GM23338 (cell line): ENCODE measurements around the gene GAPT. TPM values are rescaled to one million over a fixed set of nuclear protein-coding genes. Genes with fewer than 3 reads are reported as not detected.

Source experiments
- ATAC-seq: fragments of 200-7000 bp; cut with Tn5 transposase; 3 replicates; pipeline ENCODE4 v1.9.1; 2020
- DNase-seq: peaks from one replicate; pipeline ENCODE4 v3.0.0-alpha.2; 2015; ENCODE audit warnings: low spot score
- H2AFZ ChIP-seq: fragments of 200-600 bp; sonication (generic); 2 replicates; pipeline ENCODE4 v1.8.0; 2016; ENCODE audit warnings: antibody characterized with exemption, mild to moderate bottlenecking, moderate library complexity
- H3F3A ChIP-seq: fragments of 200-600 bp; sonication (generic); replicated peaks from 2 replicates; pipeline ENCODE4 v1.8.0; 2017; ENCODE audit warnings: antibody characterized with exemption, mixed run types, low read depth
- H3K27ac ChIP-seq: fragments of 200-600 bp; sonication (generic); 2 replicates; pipeline ENCODE4 v1.6.1; 2016; ENCODE audit warnings: low read depth
- H3K27me3 ChIP-seq: fragments of 200-600 bp; sonication (generic); 2 replicates; pipeline ENCODE4 v1.8.0; 2016; ENCODE audit warnings: mild to moderate bottlenecking, mixed run types, moderate library complexity; ENCODE audit not compliant: insufficient read depth
- H3K36me3 ChIP-seq: fragments of 200-600 bp; sonication (generic); 2 replicates; pipeline ENCODE4 v1.8.0; 2016; ENCODE audit warnings: mild to moderate bottlenecking; ENCODE audit not compliant: insufficient read depth
- H3K4me1 ChIP-seq: fragments of 200-600 bp; sonication (generic); 2 replicates; pipeline ENCODE4 v1.8.0; 2016; ENCODE audit warnings: mild to moderate bottlenecking, moderate library complexity; ENCODE audit not compliant: insufficient read depth
- H3K4me2 ChIP-seq: fragments of 200-600 bp; sonication (generic); 2 replicates; pipeline ENCODE4 v1.7.1; 2017; ENCODE audit warnings: mixed run types
- H3K4me3 ChIP-seq: fragments of 200-600 bp; sonication (generic); 2 replicates; pipeline ENCODE4 v1.6.1; 2016; ENCODE audit warnings: mixed run types
- H3K79me2 ChIP-seq: fragments of 200-600 bp; sonication (generic); replicated peaks from 2 replicates; pipeline ENCODE4 v1.8.0; 2017; ENCODE audit warnings: mild to moderate bottlenecking; ENCODE audit not compliant: insufficient read depth
- H3K9me2 ChIP-seq: fragments of 200-600 bp; sonication (generic); 2 replicates; pipeline ENCODE4 v1.8.0; 2017; ENCODE audit not compliant: insufficient read depth
- H4K20me1 ChIP-seq: fragments of 200-600 bp; sonication (generic); replicated peaks from 2 replicates; pipeline ENCODE4 v1.8.0; 2017; ENCODE audit warnings: mild to moderate bottlenecking; ENCODE audit not compliant: insufficient read depth
- H3K27ac Mint-ChIP-seq: 2 replicates; pipeline ENCODE4 v1.8.0; 2020; ENCODE audit warnings: inconsistent platforms, mild to moderate bottlenecking, moderate library complexity, mixed read lengths
- H3K27me3 Mint-ChIP-seq: 3 replicates; pipeline ENCODE4 v1.8.0; 2022; ENCODE audit warnings: low read depth, mild to moderate bottlenecking, moderate library complexity, mixed read lengths, inconsistent platforms; ENCODE audit not compliant: insufficient read depth, poor library complexity
- H3K36me3 Mint-ChIP-seq: 3 replicates; pipeline ENCODE4 v1.8.0; 2021; ENCODE audit warnings: low read depth, mild to moderate bottlenecking, inconsistent platforms, moderate library complexity, mixed read lengths
- H3K4me1 Mint-ChIP-seq: 3 replicates; pipeline ENCODE4 v1.8.0; 2020; ENCODE audit warnings: mild to moderate bottlenecking, inconsistent platforms, mixed read lengths
- H3K4me3 Mint-ChIP-seq: 3 replicates; pipeline ENCODE4 v1.8.0; 2021; ENCODE audit warnings: moderate library complexity, mild to moderate bottlenecking, inconsistent platforms, mixed read lengths
- H3K9me3 Mint-ChIP-seq: 3 replicates; pipeline ENCODE4 v1.8.0; 2020; ENCODE audit warnings: moderate library complexity, mild to moderate bottlenecking, inconsistent platforms, mixed read lengths
- CREB1 ChIP-seq: fragments of 250-450 bp; sonication (Bioruptor Pico); IDR thresholded peaks from 2 replicates; pipeline ENCODE4 v1.5.0; 2020; ENCODE audit warnings: low read depth, mild to moderate bottlenecking, moderate library complexity
- CTCF ChIP-seq, 2 experiments: fragments of 200-600 bp in 1 of 2; sonication (generic) in 1 of 2; conservative IDR thresholded peaks; 2 replicates each; pipeline versions ENCODE4 v1.5.1 to v1.6.1; 2016 to 2017; ENCODE audit warnings: antibody characterized with exemption in 2 of 2, low read depth in 2 of 2, mild to moderate bottlenecking in 2 of 2, moderate library complexity in 1 of 2
- ETS1 ChIP-seq: IDR thresholded peaks from 2 replicates; pipeline ENCODE4 v1.6.1; 2016; ENCODE audit warnings: antibody characterized with exemption
- EZH2 ChIP-seq: fragments of 200-600 bp; sonication (generic); IDR thresholded peaks from one replicate; pipeline ENCODE4 v1.8.0; 2017; ENCODE audit warnings: antibody characterized with exemption, mild to moderate bottlenecking, low read depth; ENCODE audit not compliant: unreplicated experiment
- EZH2phosphoT487 ChIP-seq: fragments of 200-600 bp; sonication (generic); IDR thresholded peaks from one replicate; pipeline ENCODE4 v1.8.1; 2018; ENCODE audit warnings: antibody characterized with exemption; ENCODE audit not compliant: unreplicated experiment
- JUNB ChIP-seq: IDR thresholded peaks from one replicate; pipeline ENCODE4 v1.6.1; 2016; ENCODE audit warnings: antibody characterized with exemption; ENCODE audit not compliant: unreplicated experiment
- NANOG ChIP-seq: IDR thresholded peaks from 2 replicates; pipeline ENCODE4 v1.6.1; 2016; ENCODE audit warnings: antibody characterized with exemption, borderline replicate concordance
- POLR2AphosphoS5 ChIP-seq: IDR thresholded peaks from 2 replicates; pipeline ENCODE4 v1.6.1; 2016; ENCODE audit warnings: antibody characterized with exemption, low read depth
- REST ChIP-seq: IDR thresholded peaks from one replicate; pipeline ENCODE4 v1.6.1; 2018; ENCODE audit warnings: antibody characterized with exemption; ENCODE audit not compliant: unreplicated experiment
- STAT1 ChIP-seq: IDR thresholded peaks from one replicate; pipeline ENCODE4 v1.6.1; 2016; ENCODE audit warnings: antibody characterized with exemption; ENCODE audit not compliant: unreplicated experiment
- ZNF114 ChIP-seq: fragments of 250-450 bp; sonication (Bioruptor Pico); IDR thresholded peaks from 2 replicates; pipeline ENCODE4 v1.5.0; 2020; ENCODE audit warnings: mild to moderate bottlenecking, moderate library complexity
- ZNF331 ChIP-seq: fragments of 250-450 bp; sonication (Bioruptor Pico); IDR thresholded peaks from 2 replicates; pipeline ENCODE4 v1.5.0; 2020; ENCODE audit warnings: low read depth, mild to moderate bottlenecking, moderate library complexity
- ZNF462 ChIP-seq: fragments of 250-450 bp; sonication (Bioruptor Pico); IDR thresholded peaks from 2 replicates; pipeline ENCODE4 v1.5.0; 2020; ENCODE audit warnings: mild to moderate bottlenecking, moderate library complexity
- polyA plus RNA-seq: library from polyadenylated mRNA; unstranded; fragments of >200 nt; fragmentation: Nextera tagmentation; extraction: Ambion mirVana; gene quantifications from 2 replicates; pipeline ENCODE4 v1.2.1, GENCODE V29; 2016
- total RNA-seq: library from RNA; depleted of rRNA; stranded (reverse); fragments of >200 nt; shearing (Covaris generic); gene quantifications from 2 replicates; pipeline ENCODE4 v1.2.3, GENCODE V29; 2014

The GAPT gene
- total and polyA plus RNA-seq, 2 experiments from 2014 or later = not detected

- H3K4me1 Mint-ChIP-seq = peaks cover 15% of the 10 kb centered on the region
These were observed 21.3 kb upstream of the GAPT start for GRCh38 chr5:58469896-58470295.

More at GRCh38 chr5:58469896-58470295, 21.3 kb upstream of the GAPT start:
- no peaks in the 10 kb centered on the region for H3K79me2 ChIP-seq
- peaks cover 13% of the 10 kb centered on the region for H3K36me3 Mint-ChIP-seq
- H3K4me2 ChIP-seq = no peak overlapping the region
- DNase-seq (no peak), ATAC-seq (no peak)
- no peaks in the 10 kb centered on the region for H3F3A ChIP-seq
- H3K9me2 ChIP-seq = no peaks in the 10 kb centered on the region
- no peak for TF ChIP-seq EZH2
- no peak for TF ChIP-seq ETS1
- TF ChIP-seq JUNB = no peak
- no peak for TF ChIP-seq CTCF (conservative IDR thresholded peaks at IDR 0.05; ENCODE audit: low read depth in 2 of 2)
- TF ChIP-seq POLR2AphosphoS5 = no peak
- no peak for TF ChIP-seq ZNF114
- TF ChIP-seq NANOG = no peak
- no peak for TF ChIP-seq REST
- TF ChIP-seq ZNF462 (CRISPR knock-in tag) = no peak
- TF ChIP-seq ZNF331 (CRISPR knock-in tag) = no peak
- TF ChIP-seq EZH2phosphoT487 = no peak
- TF ChIP-seq STAT1 = no peak
- TF ChIP-seq CREB1 (CRISPR knock-in tag) = no peak
- H3K9me3 Mint-ChIP-seq = peaks cover 22% of the 10 kb centered on the region
- no peak overlapping the region for H3K27ac Mint-ChIP-seq
- H3K36me3 ChIP-seq = no peaks in the 10 kb centered on the region
- H3K27me3 Mint-ChIP-seq = peaks cover 8% of the 10 kb centered on the region
- no peak overlapping the region for H3K27ac ChIP-seq
- no peaks in the 10 kb centered on the region for H4K20me1 ChIP-seq
- H2AFZ ChIP-seq = no peak overlapping the region
- peaks cover 4% of the 10 kb centered on the region for H3K4me1 ChIP-seq
- H3K4me3 ChIP-seq = no peak overlapping the region
- H3K4me3 Mint-ChIP-seq = no peak overlapping the region
- H3K27me3 ChIP-seq = no peaks in the 10 kb centered on the region
